ENCODE results near the gene PCDH9.

- TF ChIP-seq CTCF (IDR thresholded peaks at IDR 0.05), result no peak
- TF ChIP-seq POLR2A (IDR thresholded peaks at IDR 0.05), result no peak
- no peak for TF ChIP-seq POLR2AphosphoS5 (IDR thresholded peaks at IDR 0.05)
- no peak for TF ChIP-seq EP300 (IDR thresholded peaks at IDR 0.05)
Measured at GRCh38 chr13:66557357-66557756, 672.8 kb downstream of the PCDH9 start.

All from upper lobe of left lung (tissue), 4 donors.